Body of pancreas (tissue), 4 donors: Measurements from ENCODE around the gene FGD3. TPM values are rescaled to one million over a fixed set of nuclear protein-coding genes. Genes with fewer than 3 reads are reported as not detected.

Experiments used
- ATAC-seq: fragments of 150-250 bp; one replicate; pipeline ENCODE4 v1.9.1; 2016
- DNase-seq, 4 donors: peaks; one replicate each; pipeline ENCODE4 v3.0.0-alpha.2; 2019
- H3K27ac ChIP-seq, 4 donors: fragments of 200-600 bp; sonication (generic); 1 replicate in 3 of 4; 2 replicates in 1 of 4; pipeline versions ENCODE4 v1.5.1 to v1.6.1; 2016 to 2019; ENCODE audit warnings: mild to moderate bottlenecking in 1 of 4, mixed read lengths in 1 of 4, moderate library complexity in 1 of 4
- H3K27me3 ChIP-seq, 2 donors: fragments of 200-600 bp; sonication (generic); one replicate each; pipeline ENCODE4 v1.6.0; 2016; ENCODE audit warnings: mild to moderate bottlenecking in 1 of 2
- H3K36me3 ChIP-seq, 2 donors: fragments of 200-600 bp; sonication (generic); replicated peaks in 1 of 2; 2 replicates each; pipeline ENCODE4 v1.5.1; 2016; ENCODE audit warnings: low read depth in 2 of 2; ENCODE audit not compliant: insufficient read depth in 1 of 2
- H3K4me1 ChIP-seq: fragments of 200-600 bp; sonication (generic); one replicate; pipeline ENCODE4 v1.6.0; 2016
- H3K4me3 ChIP-seq, 2 donors: fragments of 200-600 bp; sonication (generic); 1 replicate in 1 of 2; 2 replicates in 1 of 2; pipeline ENCODE4 v1.5.1; 2016 to 2019
- H3K9me3 ChIP-seq, 3 donors: fragments of 200-600 bp; sonication (generic); 1 replicate in 2 of 3; 2 replicates in 1 of 3; pipeline ENCODE4 v1.5.1; 2016
- CTCF ChIP-seq, 7 experiments: fragments of 450-650 bp in 4 of 7; fragments of 200-600 bp in 3 of 7; sonication (generic) in 3 of 7; IDR thresholded peaks; one replicate each; pipeline ENCODE4 v1.5.1; 2016 to 2019; ENCODE audit warnings: antibody characterized with exemption in 7 of 7
- POLR2A ChIP-seq, 3 donors: fragments of 450-650 bp; IDR thresholded peaks; one replicate each; pipeline ENCODE4 v1.6.1; 2016; ENCODE audit warnings: antibody characterized with exemption in 3 of 3, mild to moderate bottlenecking in 2 of 3
- WGBS, 2 donors: methylation state at CpG; one replicate each; pipeline ENCODE4 v1.1.5; 2017; 5-methylcytosine and 5-hydroxymethylcytosine counted together
- intact Hi-C: fragments of 100-400 bp; cut with DNase I; formaldehyde crosslinking; loops from one replicate; pipeline ENCODE4 v1.15.1; 2023
- total RNA-seq, 2 donors: library from RNA; depleted of rRNA; stranded (reverse); fragments of >200 nt; gene quantifications; one replicate each; pipeline ENCODE4 v1.1.0, GENCODE V29; 2016

FGD3 gene
- total RNA-seq, 2 donors from 2014 or later, result 12.2 to 13.2 TPM

- WGBS, 2 donors, result 85 to 87% methylated on average over 12 of the region's 12 CpGs
- no peak overlapping the region for H3K27ac ChIP-seq
Measured at GRCh38 chr9:93005876-93006275, 58.6 kb downstream of the FGD3 start.

GRCh38 chr9:93007529-93008058 is 60.3 kb downstream of the FGD3 start:
- intact Hi-C loops, result no loop called here
- H3K4me3 ChIP-seq, result no peak overlapping the region
- DNase-seq (no peak), ATAC-seq (no peak)
- H3K4me1 ChIP-seq, result peaks cover 11% of the 10 kb centered on the region
- H3K27ac ChIP-seq, result no peak overlapping the region
- 70 to 79% methylated on average over 12 of the region's 12 CpGs for WGBS, 2 donors
- TF ChIP-seq CTCF (IDR thresholded peaks at IDR 0.05) (no peak), POLR2A (IDR thresholded peaks at IDR 0.05) (no peak)
- no peaks in the 10 kb centered on the region for H3K27me3 ChIP-seq
- H3K9me3 ChIP-seq, result no peaks in the 10 kb centered on the region
- no peaks in the 10 kb centered on the region for H3K36me3 ChIP-seq

More at GRCh38 chr9:93005876-93006275, 58.6 kb downstream of the FGD3 start:
- intact Hi-C loops, result no loop called here
- no peaks in the 10 kb centered on the region for H3K9me3 ChIP-seq
- H3K27me3 ChIP-seq, result no peaks in the 10 kb centered on the region
- DNase-seq (no peak), ATAC-seq (no peak)
- H3K4me3 ChIP-seq, result no peak overlapping the region
- peaks cover 11% of the 10 kb centered on the region for H3K4me1 ChIP-seq
- no peaks in the 10 kb centered on the region for H3K36me3 ChIP-seq
- TF ChIP-seq CTCF (IDR thresholded peaks at IDR 0.05) (no peak), POLR2A (IDR thresholded peaks at IDR 0.05) (no peak)

GRCh38 chr9:93008457-93008856 is 61.1 kb downstream of the FGD3 start:
- intact Hi-C loops, result no loop called here
- H3K4me1 ChIP-seq, result peaks cover 9% of the 10 kb centered on the region
- no peak for ATAC-seq
- 89% methylated on average over 7 to 8 of the region's 8 CpGs for WGBS, 2 donors
- TF ChIP-seq POLR2A (IDR thresholded peaks at IDR 0.05) (no peak), CTCF (IDR thresholded peaks at IDR 0.05) (no peak)
- H3K27ac ChIP-seq, result no peak overlapping the region
- no peaks in the 10 kb centered on the region for H3K36me3 ChIP-seq
- DNase-seq, result no peak
- H3K9me3 ChIP-seq, result no peaks in the 10 kb centered on the region
- no peaks in the 10 kb centered on the region for H3K27me3 ChIP-seq
- no peak overlapping the region for H3K4me3 ChIP-seq

GRCh38 chr9:93009337-93010015 is 62.2 kb downstream of the FGD3 start:
- intact Hi-C loops, result no loop called here

More at GRCh38 chr9:93009337-93010015, 62.2 kb downstream of the FGD3 start:
- Histone ChIP-seq H3K27ac (no peak overlapping the region), H3K4me1 (no peaks in the 10 kb centered on the region), H3K9me3 (no peaks in the 10 kb centered on the region), H3K36me3 (no peaks in the 10 kb centered on the region), H3K4me3 (no peak overlapping the region), H3K27me3 (no peaks in the 10 kb centered on the region)
- DNase-seq (no peak), ATAC-seq (no peak)
- TF ChIP-seq POLR2A (IDR thresholded peaks at IDR 0.05), result no peak
- no peak for TF ChIP-seq CTCF (IDR thresholded peaks at IDR 0.05)
- WGBS, 2 donors, result 78 to 84% methylated on average over 19 to 21 of the region's 21 CpGs
